Panc1 (cell line): ENCODE measurements around the gene RIC8B. TPM values are rescaled to one million over a fixed set of nuclear protein-coding genes. Genes with fewer than 3 reads are reported as not detected.

Experiments
- ATAC-seq: fragments of 200-7000 bp; cut with Tn5 transposase; 2 replicates; pipeline ENCODE4 v1.9.1; 2020; ENCODE audit warnings: mild to moderate bottlenecking, moderate library complexity
- BruUV-seq: library from RNA; stranded (reverse); fragments of 400-500 nt; replicated peaks from 2 replicates; lab custom pipeline; 2021; lab: Mats Ljungman, UMichigan
- CTCF ChIA-PET: fragments of 300-600 bp; sonication (Branson Sonifier 250); formaldehyde crosslinking; loops from one replicate; lab custom pipeline; 2022; ENCODE audit warnings: antibody characterized with exemption; lab: Charles Lee
- POLR2A ChIA-PET: fragments of 300-600 bp; sonication (Branson Sonifier 250); formaldehyde crosslinking; loops from one replicate; lab custom pipeline; 2022; ENCODE audit warnings: antibody characterized with exemption; lab: Charles Lee
- DNase-seq: peaks from one replicate; pipeline ENCODE4 v3.0.0-alpha.2; 2010; ENCODE audit warnings: low read depth, low spot score
- H3K27ac ChIP-seq: 2 replicates; pipeline ENCODE4 v1.5.1; 2011; ENCODE audit warnings: mild to moderate bottlenecking, low read length, inconsistent platforms
- H3K27me3 ChIP-seq: fragments of 200-500 bp; sonication (Bioruptor generic); 2 replicates; pipeline ENCODE4 v1.6.0; 2014; ENCODE audit warnings: low read length, inconsistent platforms; ENCODE audit not compliant: control insufficient read depth, insufficient read depth
- H3K36me3 ChIP-seq: fragments of 200-500 bp; sonication (Bioruptor generic); 2 replicates; pipeline ENCODE4 v1.5.1; 2014; ENCODE audit warnings: inconsistent platforms, mild to moderate bottlenecking, low read length, moderate library complexity; ENCODE audit not compliant: control insufficient read depth, insufficient read depth
- H3K4me1 ChIP-seq: 2 replicates; pipeline ENCODE4 v1.5.1; 2011; ENCODE audit warnings: inconsistent platforms, mild to moderate bottlenecking, low read length, moderate library complexity; ENCODE audit not compliant: control insufficient read depth, insufficient read depth
- H3K4me3 ChIP-seq, 2 experiments: 2 replicates each; pipeline ENCODE4 v1.5.1; 2011 to 2012; ENCODE audit warnings: low read depth in 2 of 2, low read length in 2 of 2, mild to moderate bottlenecking in 2 of 2, inconsistent platforms in 1 of 2, moderate library complexity in 1 of 2
- H3K9me3 ChIP-seq: fragments of 200-500 bp; sonication (Bioruptor generic); 2 replicates; pipeline ENCODE4 v1.5.1; 2014; ENCODE audit warnings: low read depth, mild to moderate bottlenecking, inconsistent platforms, low read length, moderate library complexity; ENCODE audit not compliant: control insufficient read depth, insufficient read depth
- CTCF ChIP-seq: fragments of 450-650 bp; IDR thresholded peaks from 2 replicates; pipeline ENCODE4 v1.5.1; 2017; ENCODE audit warnings: mild to moderate bottlenecking
- POLR2AphosphoS5 ChIP-seq: IDR thresholded peaks from 2 replicates; pipeline ENCODE4 v1.6.1; 2012; ENCODE audit warnings: mild to moderate bottlenecking, low read depth, low read length, moderate library complexity
- REST ChIP-seq, 2 experiments: IDR thresholded peaks; 2 replicates each; pipeline ENCODE4 v1.6.1; 2011 to 2012; ENCODE audit warnings: low read depth in 2 of 2, control low read depth in 1 of 2, low read length in 1 of 2, mild to moderate bottlenecking in 1 of 2, moderate library complexity in 1 of 2; ENCODE audit not compliant: insufficient read depth in 1 of 2
- SIN3A ChIP-seq: IDR thresholded peaks from 2 replicates; pipeline ENCODE4 v1.6.1; 2012; ENCODE audit warnings: low read depth, mild to moderate bottlenecking, low read length, moderate library complexity, borderline replicate concordance; ENCODE audit not compliant: insufficient read depth
- TCF7L2 ChIP-seq: IDR thresholded peaks from 2 replicates; pipeline ENCODE4 v1.6.1; 2011; ENCODE audit warnings: mild to moderate bottlenecking, low read depth, low read length, inconsistent platforms
- in situ Hi-C: cut with HindIII; loops from 2 replicates; pipeline ENCODE4 v1.10.0; 2016; ENCODE audit warnings: low sequenced_read_pairs, low pct_unique_long_range_greater_than_20kb
- intact Hi-C: fragments of 100-400 bp; cut with micrococcal nuclease; formaldehyde crosslinking; loops from one replicate; pipeline ENCODE4 v1.10.0; 2022; ENCODE audit not compliant: unreplicated experiment
- total RNA-seq: library from RNA; stranded (reverse); gene quantifications from one replicate; pipeline ENCODE4 v1.2.1, GENCODE V29; 2021; ENCODE audit not compliant: unreplicated experiment

RIC8B gene
- total RNA-seq, 1 experiment from 2014 or later, result 16.1 TPM

GRCh38 chr12:106926657-106927056, 152.2 kb downstream of the RIC8B start:
- POLR2A ChIA-PET, result no interaction called here
- in situ Hi-C loops, result no loop called here

GRCh38 chr12:106934277-106934676, 159.8 kb downstream of the RIC8B start:
- POLR2A ChIA-PET, result no interaction called here
- H3K27ac ChIP-seq, result no peak overlapping the region
- BruUV-seq, result no TSS peak

More at GRCh38 chr12:106926657-106927056, 152.2 kb downstream of the RIC8B start:
- intact Hi-C loops, result no loop called here
- no peaks in the 10 kb centered on the region for H3K36me3 ChIP-seq
- H3K27me3 ChIP-seq, result no peaks in the 10 kb centered on the region
- no TSS peak for BruUV-seq
- no peaks in the 10 kb centered on the region for H3K4me1 ChIP-seq
- ATAC-seq (no peak), DNase-seq (no peak)
- no peak overlapping the region for H3K27ac ChIP-seq
- CTCF ChIA-PET, result no interaction called here
- no peaks in the 10 kb centered on the region for H3K9me3 ChIP-seq
- TF ChIP-seq REST (IDR thresholded peaks at IDR 0.05; ENCODE audit: insufficient read depth in 1 of 2, low read depth in 2 of 2, low read length in 1 of 2) (no peak), POLR2AphosphoS5 (no peak), SIN3A (no peak), TCF7L2 (no peak), CTCF (no peak)
- H3K4me3 ChIP-seq, result no peak overlapping the region

More at GRCh38 chr12:106934277-106934676, 159.8 kb downstream of the RIC8B start:
- Histone ChIP-seq H3K4me3 (no peak overlapping the region), H3K4me1 (no peaks in the 10 kb centered on the region), H3K36me3 (no peaks in the 10 kb centered on the region), H3K9me3 (no peaks in the 10 kb centered on the region), H3K27me3 (no peaks in the 10 kb centered on the region)
- no peak for ATAC-seq
- CTCF ChIA-PET, result no interaction called here
- intact Hi-C loops (no loop called here), in situ Hi-C loops (no loop called here)
- TF ChIP-seq SIN3A, result no peak
- no peak for TF ChIP-seq CTCF
- no peak for TF ChIP-seq TCF7L2
- TF ChIP-seq POLR2AphosphoS5, result no peak
- no peak for TF ChIP-seq REST (IDR thresholded peaks at IDR 0.05; ENCODE audit: insufficient read depth in 1 of 2, low read depth in 2 of 2, low read length in 1 of 2)
- DNase-seq, result no peak
